A549 (cell line): ENCODE measurements around the gene CCDC85C. TPM values are rescaled to one million over a fixed set of nuclear protein-coding genes. Genes with fewer than 3 reads are reported as not detected.

Experiments used
- ATAC-seq, 2 experiments: fragments of 200-7000 bp in 1 of 2; fragments of >200 bp in 1 of 2; cut with Nextera tagmentation in 1 of 2; cut with Tn5 transposase in 1 of 2; 3 replicates each; pipeline versions ENCODE4 v1.8.0 to v1.9.1; 2018 to 2020; ENCODE audit warnings: mild to moderate bottlenecking in 1 of 2, moderate library complexity in 1 of 2
- CTCF ChIA-PET: fragments of 300-600 bp; sonication (Branson Sonifier 250); formaldehyde crosslinking; extraction: SDS; loops from one replicate; lab custom pipeline; 2021; ENCODE audit warnings: antibody characterized with exemption, inconsistent platforms; lab: Yijun Ruan, JAX
- POLR2A ChIA-PET: fragments of 350-600 bp; formaldehyde crosslinking; extraction: SDS; loops from one replicate; lab custom pipeline; 2021; ENCODE audit warnings: antibody characterized with exemption, inconsistent platforms; lab: Yijun Ruan, JAX
- DNase-seq, 2 experiments: peaks; one replicate each; pipeline versions ENCODE4 v3.0.0 to v3.0.0-alpha.2; 2011 to 2016; ENCODE audit warnings: low read depth in 1 of 2, low spot score in 1 of 2
- FAIRE-seq: peaks from 2 replicates; lab custom pipeline; 2011; peaks lifted over from hg19 to GRCh38; lab: Jason Lieb, UNC
- H3K27ac ChIP-seq, 2 experiments: fragments of >200 bp; sonication (Bioruptor Twin); formaldehyde crosslinking; 3 replicates each; pipeline ENCODE4 v1.5.1; 2016 to 2017
- H3K4me1 ChIP-seq: fragments of >200 bp; sonication (Bioruptor Twin); formaldehyde crosslinking; 3 replicates; pipeline ENCODE4 v1.6.1; 2016
- H3K4me2 ChIP-seq: fragments of >200 bp; sonication (Bioruptor Twin); formaldehyde crosslinking; 3 replicates; pipeline ENCODE4 v1.6.1; 2016
- H3K4me3 ChIP-seq: fragments of >200 bp; sonication (Bioruptor Twin); formaldehyde crosslinking; 3 replicates; pipeline ENCODE4 v1.5.1; 2016
- H3K9me3 ChIP-seq: fragments of >200 bp; sonication (Bioruptor Twin); formaldehyde crosslinking; 3 replicates; pipeline ENCODE4 v1.6.1; 2016
- BCL3 ChIP-seq: fragments of >200 bp; sonication (Bioruptor Twin); formaldehyde crosslinking; IDR thresholded peaks from 3 replicates; pipeline ENCODE4 v1.6.1; 2016
- CBX8 ChIP-seq: fragments of 200-600 bp; sonication (generic); IDR thresholded peaks from 2 replicates; pipeline ENCODE4 v1.6.1; 2016
- EHMT2 ChIP-seq: fragments of 200-600 bp; sonication (generic); IDR thresholded peaks from 2 replicates; pipeline ENCODE4 v1.6.1; 2016; ENCODE audit warnings: antibody characterized with exemption, low read depth, mild to moderate bottlenecking, moderate library complexity
- ELK1 ChIP-seq: fragments of 150-350 bp; IDR thresholded peaks from 2 replicates; pipeline ENCODE4 v1.6.1; 2014; ENCODE audit warnings: low read depth, mild to moderate bottlenecking, low read length
- EP300 ChIP-seq, 2 experiments: fragments of >200 bp; sonication (Bioruptor Twin); formaldehyde crosslinking; IDR thresholded peaks; 2 replicates in 1 of 2; 3 replicates in 1 of 2; pipeline ENCODE4 v1.6.1; 2016 to 2017
- FOSL2 ChIP-seq, 2 experiments: fragments of 450-650 bp in 1 of 2; fragments of >200 bp in 1 of 2; sonication (Bioruptor Twin) in 1 of 2; formaldehyde crosslinking; IDR thresholded peaks; 2 replicates each; pipeline versions ENCODE4 v1.5.0 to v1.6.1; 2016 to 2020; ENCODE audit warnings: mild to moderate bottlenecking in 1 of 2, moderate library complexity in 1 of 2
- FOXS1 ChIP-seq: fragments of 250-450 bp; sonication (Bioruptor Pico); IDR thresholded peaks from 2 replicates; pipeline ENCODE4 v1.5.0; 2020; ENCODE audit warnings: mild to moderate bottlenecking, moderate library complexity
- HES2 ChIP-seq: fragments of >200 bp; sonication (Bioruptor Twin); formaldehyde crosslinking; IDR thresholded peaks from 2 replicates; pipeline ENCODE4 v1.6.1; 2016
- HOXA7 ChIP-seq: fragments of 250-450 bp; sonication (Bioruptor Pico); IDR thresholded peaks from 2 replicates; pipeline ENCODE4 v1.5.0; 2020; ENCODE audit warnings: mild to moderate bottlenecking, moderate library complexity
- HOXB5 ChIP-seq: fragments of 250-450 bp; sonication (Bioruptor Pico); IDR thresholded peaks from 2 replicates; pipeline ENCODE4 v1.5.0; 2020; ENCODE audit warnings: mild to moderate bottlenecking, moderate library complexity
- MAX ChIP-seq: IDR thresholded peaks from 2 replicates; pipeline ENCODE4 v1.6.1; 2012
- NR3C1 ChIP-seq: fragments of >200 bp; sonication (Bioruptor Twin); formaldehyde crosslinking; IDR thresholded peaks from 3 replicates; pipeline ENCODE4 v1.6.1; 2017
- PHF8 ChIP-seq: fragments of 200-600 bp; sonication (generic); IDR thresholded peaks from 2 replicates; pipeline ENCODE4 v1.6.1; 2016; ENCODE audit warnings: low read depth, mild to moderate bottlenecking, antibody characterized with exemption, moderate library complexity, borderline replicate concordance
- POLR2A ChIP-seq: IDR thresholded peaks from 2 replicates; pipeline ENCODE4 v1.6.1; 2012; ENCODE audit warnings: mild to moderate bottlenecking, low read length
- REST ChIP-seq: fragments of 200-600 bp; sonication (generic); IDR thresholded peaks from 2 replicates; pipeline ENCODE4 v1.6.1; 2016; ENCODE audit warnings: antibody characterized with exemption, mild to moderate bottlenecking, moderate library complexity
- RFX5 ChIP-seq: fragments of 450-650 bp; IDR thresholded peaks from 2 replicates; pipeline ENCODE4 v1.7.1; 2014; ENCODE audit warnings: antibody characterized with exemption, mild to moderate bottlenecking, moderate library complexity
- RNF2 ChIP-seq: fragments of 200-600 bp; sonication (generic); IDR thresholded peaks from 2 replicates; pipeline ENCODE4 v1.6.1; 2016; ENCODE audit warnings: low read depth, mild to moderate bottlenecking, antibody characterized with exemption, moderate library complexity, borderline replicate concordance
- SMC3 ChIP-seq: fragments of >200 bp; sonication (Bioruptor Twin); formaldehyde crosslinking; IDR thresholded peaks from 3 replicates; pipeline ENCODE4 v1.6.1; 2018; ENCODE audit warnings: inconsistent platforms
- ZFP36 ChIP-seq: fragments of 450-650 bp; IDR thresholded peaks from 2 replicates; pipeline ENCODE4 v1.6.1; 2014; ENCODE audit warnings: borderline replicate concordance; ENCODE audit not compliant: partially characterized antibody
- ZNF302 ChIP-seq: fragments of 250-450 bp; sonication (Bioruptor Pico); IDR thresholded peaks from 2 replicates; pipeline ENCODE4 v1.9.0; 2021; ENCODE audit warnings: inconsistent platforms, mild to moderate bottlenecking, moderate library complexity
- ZSCAN20 ChIP-seq: fragments of 250-450 bp; sonication (Bioruptor Pico); IDR thresholded peaks from 2 replicates; pipeline ENCODE4 v1.8.0; 2022; ENCODE audit warnings: mild to moderate bottlenecking, moderate library complexity
- WGBS: methylation state at CpG from one replicate; pipeline ENCODE4 v1.1.6; 2017; ENCODE audit errors: missing lambda C conversion rate; 5-methylcytosine and 5-hydroxymethylcytosine counted together
- polyA plus RNA-seq, 4 experiments: library from polyadenylated mRNA; depleted of rRNA in 3 of 4; stranded (reverse); fragments of >200 nt; fragmentation: RNase III in 1 of 4; extraction: RNeasy Plus Mini Kit Qiagen cat#74134 plus additional on column Dnase treatment in 1 of 4; gene quantifications; 2 replicates in 3 of 4; 3 replicates in 1 of 4; pipeline ENCODE4 v1.2.3, GENCODE V29; 2011 to 2017
- TF ChIP-seq, protein P1 (sequence below): fragments of 250-450 bp; sonication (Bioruptor Pico); IDR thresholded peaks from 2 replicates; pipeline ENCODE4 v1.5.0; 2020; ENCODE audit warnings: low read depth, mild to moderate bottlenecking, moderate library complexity

CCDC85C gene
- polyA plus RNA-seq, 2 of the 4 experiments (the other 2 are of a cell fraction), result 11.4 to 31.4 TPM

DNA sequence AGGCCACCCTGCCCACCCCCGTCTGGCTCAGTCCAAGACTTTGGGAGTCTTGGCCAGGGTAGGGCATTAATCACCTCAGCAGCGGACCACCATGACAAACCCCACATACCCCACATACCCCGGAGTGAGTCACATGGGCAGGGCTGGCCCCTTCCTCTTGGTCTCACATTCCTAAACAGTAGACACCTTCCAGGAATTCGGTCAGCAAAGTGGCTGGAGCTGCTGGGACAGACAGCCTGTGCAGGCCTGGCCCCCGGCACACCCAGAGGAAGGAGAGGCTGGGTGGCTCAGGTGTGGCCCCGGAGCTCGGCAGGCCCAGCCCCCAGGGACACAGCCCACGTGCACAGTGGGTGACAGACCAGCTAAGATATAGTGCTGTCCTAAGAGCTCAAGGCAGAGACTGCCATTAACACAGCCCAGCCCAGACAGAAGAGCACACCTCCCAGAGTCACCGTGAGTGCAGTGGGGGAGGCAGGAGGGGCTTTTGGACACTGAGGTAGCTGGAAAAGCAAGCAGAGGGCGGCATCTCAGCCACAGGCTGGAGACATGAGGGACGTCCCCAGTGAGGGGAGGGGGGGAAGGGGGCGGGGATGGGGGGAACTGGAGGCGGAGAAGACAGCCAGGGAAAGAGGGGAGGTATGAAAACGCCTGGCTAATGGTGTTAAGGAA is 24.0 kb downstream of the CCDC85C start (continued):
- TF ChIP-seq POLR2A, result no peak
- TF ChIP-seq BCL3, result no peak
- TF ChIP-seq SMC3, result peak; percentile 10; the same call in 1 of the 3 replicates
- no peak for TF ChIP-seq HOXA7
- TF ChIP-seq CBX8, result no peak
- TF ChIP-seq FOXS1, result no peak
- TF ChIP-seq HES2, result no peak
- TF ChIP-seq ELK1, result no peak
- peak; percentile 62 to 91; a peak in 3 of 5 replicates for TF ChIP-seq EP300 (IDR thresholded peaks at IDR 0.05)
- no peak for TF ChIP-seq PHF8
- TF ChIP-seq MAX, result peak; percentile 85
- no peak for TF ChIP-seq ZNF302 (CRISPR knock-in tag)
- TF ChIP-seq NR3C1, result no peak
- TF ChIP-seq RFX5, result no peak
- no peak for TF ChIP-seq RNF2
- peak; percentile 54 for TF ChIP-seq FOSL2 (IDR thresholded peaks at IDR 0.05)
- peak; percentile 93 for TF ChIP-seq FOSL2 (CRISPR knock-in tag; IDR thresholded peaks at IDR 0.05)
- no peak for TF ChIP-seq ZFP36
- TF ChIP-seq ZSCAN20 (CRISPR knock-in tag), result no peak
- peak; percentile 89 for TF ChIP-seq HOXB5 (CRISPR knock-in tag)
- TF ChIP-seq REST, result no peak
- TF ChIP-seq, all 56 proteins: peak for 12

GRCh38 chr14:99579120-99579836 is 24.7 kb downstream of the CCDC85C start:
- FAIRE-seq, result no peak
- peaks cover 82% of the 10 kb centered on the region for H3K4me1 ChIP-seq

More at GRCh38 chr14:99579120-99579836, 24.7 kb downstream of the CCDC85C start:
- WGBS, result 41% methylated on average over 6 of the region's 11 CpGs
- CTCF ChIA-PET, result interaction anchor here (0.9 to 2.8 kb wide), 10 partner anchors 16 to 307 kb away, joined by 3 to 14 read pairs (median 4); no protein-coding TSS in a partner anchor
- POLR2A ChIA-PET, result interaction anchor here (1.1 to 1.3 kb wide), 3 partner anchors 24 to 30 kb away, joined by 3 to 6 read pairs (median 3); partner anchors contain the start of gene CCDC85C
- Histone ChIP-seq H3K4me3 (no peak overlapping the region), H3K9me3 (no peaks in the 10 kb centered on the region), H3K27ac (peak overlapping the region; percentile 78 to 92), H3K4me2 (peak overlapping the region; percentile 80)
- TF ChIP-seq EHMT2 (no peak), PHF8 (no peak)
- TF ChIP-seq, protein P1, sequence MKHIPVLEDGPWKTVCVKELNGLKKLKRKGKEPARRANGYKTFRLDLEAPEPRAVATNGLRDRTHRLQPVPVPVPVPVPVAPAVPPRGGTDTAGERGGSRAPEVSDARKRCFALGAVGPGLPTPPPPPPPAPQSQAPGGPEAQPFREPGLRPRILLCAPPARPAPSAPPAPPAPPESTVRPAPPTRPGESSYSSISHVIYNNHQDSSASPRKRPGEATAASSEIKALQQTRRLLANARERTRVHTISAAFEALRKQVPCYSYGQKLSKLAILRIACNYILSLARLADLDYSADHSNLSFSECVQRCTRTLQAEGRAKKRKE, result 0 out of 2 replicates have a peak, but pooled peaks have one; percentile 33
- ATAC-seq, result peak; percentile 16 to 52; a peak in 5 of 6 replicates
- peak in 1 of 2 experiments; percentile 35 for DNase-seq
